Activated effector memory CD4-positive, alpha-beta T cell treated with anti-CD3 and anti-CD28 coated beads, Interleukin-2, amount 50 U/mL, for 16 hours (primary cell): Measurements from ENCODE around the gene TMSB4Y.

ENCODE experiments used
- DNase-seq: peaks from one replicate; pipeline ENCODE4 v3.0.0-alpha.2; 2020

Gene TMSB4Y

GRCh38 chrY:13703568-13703968 is at the start of gene TMSB4Y:
TSS of gene TMSB4Y (plus strand) at chrY:13703899.
- peak; percentile 89 for DNase-seq

- no peak for DNase-seq
These were observed 39.5 kb upstream of the TMSB4Y start for GRCh38 chrY:13664162-13664561.

- DNase-seq, result no peak
These were observed 32.6 kb upstream of the TMSB4Y start for GRCh38 chrY:13671122-13671521.

- DNase-seq, result no peak
These were observed 1.4 kb upstream of the TMSB4Y start for GRCh38 chrY:13702276-13702675.

- DNase-seq, result peak; percentile 63
These were observed 627 bp downstream of the TMSB4Y start for GRCh38 chrY:13704121-13704930.

- DNase-seq, result no peak
These were observed 1.5 kb downstream of the TMSB4Y start for GRCh38 chrY:13705197-13705596.

GRCh38 chrY:13708038-13708437 is 4.3 kb downstream of the TMSB4Y start:
- no peak for DNase-seq

- no peak for DNase-seq
These were observed 15.3 kb downstream of the TMSB4Y start for GRCh38 chrY:13718996-13719395.

GRCh38 chrY:13729517-13729916 is 25.8 kb downstream of the TMSB4Y start:
- no peak for DNase-seq

GRCh38 chrY:13738618-13739017 is 34.9 kb downstream of the TMSB4Y start:
- DNase-seq, result peak; percentile 73

- DNase-seq, result peak; percentile 77
These were observed 47.8 kb downstream of the TMSB4Y start for GRCh38 chrY:13751289-13752071.

GRCh38 chrY:13754661-13755060 is 51.0 kb downstream of the TMSB4Y start:
- DNase-seq, result no peak
